Measurements from ENCODE around the gene SEC61A2. TPM values are rescaled to one million over a fixed set of nuclear protein-coding genes. Genes with fewer than 3 reads are reported as not detected.

Gene SEC61A2
- total RNA-seq, 3 donors from 2014 or later (not counting 1 experiment from before 2014, with no cell fraction given) = 16.6 to 22.2 (median 17.4) TPM

DNA sequence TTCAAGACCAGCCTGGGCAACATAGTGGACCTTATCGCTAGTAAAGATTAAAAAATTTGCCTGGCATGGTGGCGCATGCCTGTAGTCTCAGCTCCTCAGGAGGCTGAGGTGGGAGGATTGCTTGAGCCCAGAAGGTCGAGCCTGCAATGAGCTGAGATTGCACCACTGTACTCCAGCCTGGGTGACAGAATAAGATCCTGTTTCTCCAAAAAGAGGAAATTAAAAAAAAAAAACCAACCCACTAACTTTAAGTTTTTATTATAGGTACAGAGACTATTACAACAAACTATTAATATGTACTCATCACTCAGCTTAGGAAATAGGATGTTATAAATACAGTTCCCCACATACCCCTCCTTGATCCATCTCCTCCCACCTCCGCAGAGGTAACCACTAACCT lies 30.5 kb upstream of the SEC61A2 start:
- Histone ChIP-seq H3K27ac (ENCODE audit: low read length) (no peak overlapping the region), H3K4me1 (ENCODE audit: control insufficient read depth, insufficient read depth, low read length) (no peaks in the 10 kb centered on the region), H3K4me3 (ENCODE audit: low read length) (no peak overlapping the region), H3K36me3 (ENCODE audit: control insufficient read depth, insufficient read depth, low read length) (peaks cover 35% of the 10 kb centered on the region), H3K9me3 (ENCODE audit: control insufficient read depth, insufficient read depth, low read length) (no peaks in the 10 kb centered on the region), H3K27me3 (ENCODE audit: control insufficient read depth, insufficient read depth, low read length) (no peaks in the 10 kb centered on the region)
- Mint-ChIP-seq H3K27me3 (ENCODE audit: low read depth in 2 of 2) (no peaks in the 10 kb centered on the region), H3K27ac (no peak overlapping the region), H3K4me1 (no peaks in the 10 kb centered on the region), H3K36me3 (peaks cover 8% of the 10 kb centered on the region), H3K4me3 (no peak overlapping the region), H3K9me3 (no peaks in the 10 kb centered on the region)
- intact Hi-C loops (cut with micrococcal nuclease) = no loop called here
- DNase-seq = no peak
- no peak for ATAC-seq
- WGBS (ENCODE audit: insufficient coverage) = 100% methylated on average over 3 of the region's 4 CpGs
- TF ChIP-seq, protein P1, sequence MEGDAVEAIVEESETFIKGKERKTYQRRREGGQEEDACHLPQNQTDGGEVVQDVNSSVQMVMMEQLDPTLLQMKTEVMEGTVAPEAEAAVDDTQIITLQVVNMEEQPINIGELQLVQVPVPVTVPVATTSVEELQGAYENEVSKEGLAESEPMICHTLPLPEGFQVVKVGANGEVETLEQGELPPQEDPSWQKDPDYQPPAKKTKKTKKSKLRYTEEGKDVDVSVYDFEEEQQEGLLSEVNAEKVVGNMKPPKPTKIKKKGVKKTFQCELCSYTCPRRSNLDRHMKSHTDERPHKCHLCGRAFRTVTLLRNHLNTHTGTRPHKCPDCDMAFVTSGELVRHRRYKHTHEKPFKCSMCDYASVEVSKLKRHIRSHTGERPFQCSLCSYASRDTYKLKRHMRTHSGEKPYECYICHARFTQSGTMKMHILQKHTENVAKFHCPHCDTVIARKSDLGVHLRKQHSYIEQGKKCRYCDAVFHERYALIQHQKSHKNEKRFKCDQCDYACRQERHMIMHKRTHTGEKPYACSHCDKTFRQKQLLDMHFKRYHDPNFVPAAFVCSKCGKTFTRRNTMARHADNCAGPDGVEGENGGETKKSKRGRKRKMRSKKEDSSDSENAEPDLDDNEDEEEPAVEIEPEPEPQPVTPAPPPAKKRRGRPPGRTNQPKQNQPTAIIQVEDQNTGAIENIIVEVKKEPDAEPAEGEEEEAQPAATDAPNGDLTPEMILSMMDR (IDR thresholded peaks at IDR 0.05) = no peak

- no peak for DNase-seq
- H3K36me3 Mint-ChIP-seq = peaks cover 8% of the 10 kb centered on the region
- H3K27me3 ChIP-seq (ENCODE audit: control insufficient read depth, insufficient read depth, low read length) = no peaks in the 10 kb centered on the region
- H3K27ac ChIP-seq (ENCODE audit: low read length) = no peak overlapping the region
- H3K4me1 ChIP-seq (ENCODE audit: control insufficient read depth, insufficient read depth, low read length) = no peaks in the 10 kb centered on the region
- no peak for ATAC-seq
- no peaks in the 10 kb centered on the region for H3K4me1 Mint-ChIP-seq
- no peak overlapping the region for H3K27ac Mint-ChIP-seq
- no peak overlapping the region for H3K4me3 Mint-ChIP-seq
- no peaks in the 10 kb centered on the region for H3K9me3 Mint-ChIP-seq
- no peaks in the 10 kb centered on the region for H3K27me3 Mint-ChIP-seq (ENCODE audit: low read depth in 2 of 2)
- no peaks in the 10 kb centered on the region for H3K9me3 ChIP-seq (ENCODE audit: control insufficient read depth, insufficient read depth, low read length)
- TF ChIP-seq, protein P1 (IDR thresholded peaks at IDR 0.05) = no peak
- H3K4me3 ChIP-seq (ENCODE audit: low read length) = no peak overlapping the region
- intact Hi-C loops (cut with micrococcal nuclease) = no loop called here
- WGBS (ENCODE audit: insufficient coverage) = 94% methylated on average over 3 of the region's 4 CpGs
- peaks cover 43% of the 10 kb centered on the region for H3K36me3 ChIP-seq (ENCODE audit: control insufficient read depth, insufficient read depth, low read length)
Observed at GRCh38 chr10:12103802-12104201, 25.7 kb upstream of the SEC61A2 start.

DNA sequence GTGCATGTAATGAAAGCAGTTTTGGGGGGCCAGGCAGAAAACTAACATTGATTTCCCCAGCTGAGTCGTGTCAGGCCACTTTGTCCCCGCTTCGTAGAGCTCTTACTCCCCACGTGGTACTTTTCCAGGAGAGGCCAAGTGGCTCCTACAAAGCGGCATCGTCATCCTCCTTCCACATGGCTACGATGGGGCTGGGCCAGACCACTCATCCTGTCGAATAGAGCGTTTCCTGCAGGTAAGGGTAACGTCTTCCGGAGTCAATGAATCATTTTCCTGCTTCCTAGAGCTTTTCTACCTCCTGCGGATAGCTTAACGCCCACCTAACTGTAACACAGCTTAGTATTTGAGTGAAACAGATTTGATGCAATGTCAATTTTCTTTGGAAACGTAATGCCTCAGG lies 21.7 kb upstream of the SEC61A2 start:
- TF ChIP-seq, protein P1 (IDR thresholded peaks at IDR 0.05) = no peak
- Histone ChIP-seq H3K9me3 (ENCODE audit: control insufficient read depth, insufficient read depth, low read length) (no peaks in the 10 kb centered on the region), H3K4me1 (ENCODE audit: control insufficient read depth, insufficient read depth, low read length) (peaks cover 2% of the 10 kb centered on the region), H3K27ac (ENCODE audit: low read length) (no peak overlapping the region), H3K4me3 (ENCODE audit: low read length) (no peak overlapping the region), H3K36me3 (ENCODE audit: control insufficient read depth, insufficient read depth, low read length) (peaks cover 34% of the 10 kb centered on the region), H3K27me3 (ENCODE audit: control insufficient read depth, insufficient read depth, low read length) (no peaks in the 10 kb centered on the region)
- peaks cover 6% of the 10 kb centered on the region in 2 donors for H3K4me1 Mint-ChIP-seq
- no peak for DNase-seq
- ATAC-seq = no peak
- 97% methylated on average over 14 of the region's 14 CpGs for WGBS (ENCODE audit: insufficient coverage)
- no peaks in the 10 kb centered on the region for H3K27me3 Mint-ChIP-seq (ENCODE audit: low read depth in 2 of 2)
- intact Hi-C loops (cut with micrococcal nuclease) = no loop called here
- H3K36me3 Mint-ChIP-seq = no peaks in the 10 kb centered on the region
- H3K9me3 Mint-ChIP-seq = no peaks in the 10 kb centered on the region
- H3K4me3 Mint-ChIP-seq = no peak overlapping the region
- no peak overlapping the region for H3K27ac Mint-ChIP-seq

DNA sequence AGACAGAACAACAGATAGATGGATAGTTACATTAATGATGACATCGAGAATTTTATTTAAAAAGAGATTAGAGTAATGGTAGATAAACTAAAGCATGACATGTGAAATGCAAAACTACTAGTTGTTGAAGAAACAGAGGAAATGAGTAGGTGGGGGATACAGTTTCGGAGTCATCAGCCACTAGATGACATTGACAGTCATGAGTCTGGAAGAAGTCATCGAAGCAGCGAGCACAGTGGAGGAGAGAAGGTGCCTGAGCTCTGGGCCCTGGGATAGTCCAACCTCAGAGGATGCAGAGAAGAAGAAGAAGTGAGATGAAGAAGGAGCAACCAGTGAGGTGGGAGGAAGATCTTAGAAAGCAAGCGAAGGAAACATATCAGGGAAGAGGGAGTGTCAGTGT lies 20.2 kb upstream of the SEC61A2 start:
- Mint-ChIP-seq H3K9me3 (no peaks in the 10 kb centered on the region), H3K27ac (no peak overlapping the region), H3K27me3 (ENCODE audit: low read depth in 2 of 2) (no peaks in the 10 kb centered on the region), H3K4me1 (peaks cover 8 to 12% of the 10 kb centered on the region in 2 donors), H3K36me3 (no peaks in the 10 kb centered on the region), H3K4me3 (no peak overlapping the region)
- WGBS (ENCODE audit: insufficient coverage) = 91% methylated on average over 5 of the region's 5 CpGs
- no peaks in the 10 kb centered on the region for H3K27me3 ChIP-seq (ENCODE audit: control insufficient read depth, insufficient read depth, low read length)
- H3K9me3 ChIP-seq (ENCODE audit: control insufficient read depth, insufficient read depth, low read length) = no peaks in the 10 kb centered on the region
- H3K36me3 ChIP-seq (ENCODE audit: control insufficient read depth, insufficient read depth, low read length) = peaks cover 33% of the 10 kb centered on the region
- TF ChIP-seq, protein P1 (IDR thresholded peaks at IDR 0.05) = no peak
- intact Hi-C loops (cut with micrococcal nuclease) = no loop called here
- ATAC-seq (no peak), DNase-seq (no peak)
- no peak overlapping the region for H3K27ac ChIP-seq (ENCODE audit: low read length)
- no peak overlapping the region for H3K4me3 ChIP-seq (ENCODE audit: low read length)
- H3K4me1 ChIP-seq (ENCODE audit: control insufficient read depth, insufficient read depth, low read length) = peaks cover 11% of the 10 kb centered on the region

Measured in natural killer cell (primary cell).